Measurements from ENCODE around the gene ZCCHC24. TPM values are rescaled to one million over a fixed set of nuclear protein-coding genes. Genes with fewer than 3 reads are reported as not detected.

Gene ZCCHC24
- total and polyA plus RNA-seq, 2 of the 8 experiments (the other 6 are each of a cell fraction or from before 2014, with no cell fraction given) = 3.9 to 6.9 TPM

- TF ChIP-seq GABPA (IDR thresholded peaks at IDR 0.05; ENCODE audit: borderline replicate concordance, insufficient read depth, low read length) = no peak
- no peak for TF ChIP-seq BRCA1 (IDR thresholded peaks at IDR 0.05; ENCODE audit: low read depth, low read length)
- TF ChIP-seq EGR1 (IDR thresholded peaks at IDR 0.05; ENCODE audit: borderline replicate concordance, low read depth, low read length) = no peak
- no peak for TF ChIP-seq TAF1 (IDR thresholded peaks at IDR 0.05; ENCODE audit: low read depth, low read length)
- TF ChIP-seq PHF8 (conservative IDR thresholded peaks at IDR 0.05; ENCODE audit: low read depth, low read length) = no peak
- TF ChIP-seq ASH2L (IDR thresholded peaks at IDR 0.05; ENCODE audit: low read length) = no peak
Observed at GRCh38 chr10:79438699-79439085, 6.7 kb downstream of the ZCCHC24 start (continued).
